Activated CD8-positive, alpha-beta memory T cell treated with anti-CD3 and anti-CD28 coated beads, Interleukin-2, amount 50 U/mL, for 1 hour (primary cell): ENCODE results near the gene IFT57.

Source experiments
- DNase-seq: peaks from one replicate; pipeline ENCODE4 v3.0.0-alpha.2; 2020; ENCODE audit errors: extremely low read depth

Gene IFT57

DNA sequence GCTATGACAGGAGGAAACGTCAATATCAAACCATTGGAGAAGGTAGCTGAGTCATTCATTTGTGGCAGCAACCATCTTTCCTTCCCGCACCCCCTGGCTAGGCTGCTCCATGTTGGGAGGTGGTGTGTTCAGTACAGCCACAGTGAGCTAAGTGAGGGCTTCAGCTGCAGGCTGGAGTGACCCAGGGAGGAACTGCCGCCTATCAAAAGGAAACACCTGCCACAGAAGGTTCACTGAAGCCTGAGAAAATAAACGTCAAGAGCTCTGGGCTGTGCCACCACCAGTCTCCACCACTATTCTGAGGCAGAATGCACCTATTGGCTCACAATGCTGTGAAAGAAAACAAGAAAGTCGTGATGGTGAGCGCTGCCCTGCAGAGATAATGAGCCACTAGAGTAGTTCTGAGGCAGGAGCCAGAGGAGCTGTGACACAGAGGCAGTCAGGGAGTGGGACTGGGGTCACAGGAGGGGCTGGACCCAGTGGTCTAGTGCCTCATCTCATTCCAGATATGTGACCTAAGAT is 96.6 kb downstream of the IFT57 start:
- peak; percentile 32 for DNase-seq

GRCh38 chr3:108125153-108125543 is 97.1 kb downstream of the IFT57 start:
- DNase-seq = no peak

DNA sequence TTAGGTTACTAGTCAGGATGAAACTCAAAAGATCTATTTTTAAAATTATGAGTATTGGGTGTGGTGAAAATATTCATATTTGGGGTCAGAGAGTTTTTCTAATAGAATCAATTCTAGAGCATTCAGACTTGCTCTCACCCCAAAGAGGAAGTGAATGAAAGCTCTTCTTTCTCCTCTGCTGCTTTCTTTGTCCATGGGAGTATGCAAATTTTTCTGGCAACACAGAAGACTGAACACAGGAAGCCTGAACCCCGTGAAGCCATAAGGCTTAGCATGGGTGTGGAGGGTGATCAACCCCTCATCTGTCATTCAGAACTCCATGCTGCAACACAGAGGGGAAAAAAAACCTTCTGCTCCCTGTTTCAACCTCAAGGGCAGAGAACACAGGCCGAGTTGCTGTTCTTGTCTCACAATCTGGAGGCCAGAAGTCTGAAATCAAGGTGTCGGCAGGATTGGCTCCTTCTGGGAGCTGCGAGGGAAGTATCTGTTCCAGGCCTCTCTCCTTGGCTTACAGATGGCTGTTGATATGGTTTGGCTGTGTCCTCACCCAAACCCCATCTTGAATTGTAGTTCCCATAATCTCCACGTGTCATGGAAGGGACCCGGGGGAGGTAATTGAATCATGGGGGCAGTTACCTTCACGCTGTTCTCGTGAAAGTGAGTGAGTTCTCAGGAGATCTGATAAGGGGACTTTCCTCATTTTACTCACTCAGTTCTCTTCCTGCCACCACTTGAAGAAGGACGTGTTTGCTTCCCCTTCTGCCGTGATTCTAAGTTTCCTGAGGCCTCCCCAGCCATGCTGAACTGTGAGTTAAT is 97.7 kb downstream of the IFT57 start:
- peak; percentile 37 for DNase-seq

DNA sequence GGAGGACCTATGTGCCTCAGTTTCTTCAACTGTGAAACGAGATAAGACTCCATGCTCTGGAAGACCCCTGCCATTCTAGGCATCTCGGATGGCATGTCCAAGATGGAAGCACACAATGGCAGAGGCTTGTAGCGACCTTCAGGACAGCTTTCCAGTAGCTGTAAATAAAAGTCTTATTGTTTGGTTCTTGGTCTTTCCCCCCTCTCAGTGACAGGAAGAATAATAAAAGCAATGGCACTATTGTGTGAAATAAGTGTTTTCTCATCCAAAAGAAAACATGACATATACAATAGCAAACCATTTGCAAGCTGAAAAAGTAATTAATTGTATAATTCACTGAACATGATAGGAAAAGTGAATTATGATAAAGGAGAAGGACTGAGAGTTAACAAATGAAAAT is 98.9 kb downstream of the IFT57 start:
- DNase-seq = no peak

GRCh38 chr3:108122276-108122675 is 99.9 kb downstream of the IFT57 start:
- no peak for DNase-seq

DNA sequence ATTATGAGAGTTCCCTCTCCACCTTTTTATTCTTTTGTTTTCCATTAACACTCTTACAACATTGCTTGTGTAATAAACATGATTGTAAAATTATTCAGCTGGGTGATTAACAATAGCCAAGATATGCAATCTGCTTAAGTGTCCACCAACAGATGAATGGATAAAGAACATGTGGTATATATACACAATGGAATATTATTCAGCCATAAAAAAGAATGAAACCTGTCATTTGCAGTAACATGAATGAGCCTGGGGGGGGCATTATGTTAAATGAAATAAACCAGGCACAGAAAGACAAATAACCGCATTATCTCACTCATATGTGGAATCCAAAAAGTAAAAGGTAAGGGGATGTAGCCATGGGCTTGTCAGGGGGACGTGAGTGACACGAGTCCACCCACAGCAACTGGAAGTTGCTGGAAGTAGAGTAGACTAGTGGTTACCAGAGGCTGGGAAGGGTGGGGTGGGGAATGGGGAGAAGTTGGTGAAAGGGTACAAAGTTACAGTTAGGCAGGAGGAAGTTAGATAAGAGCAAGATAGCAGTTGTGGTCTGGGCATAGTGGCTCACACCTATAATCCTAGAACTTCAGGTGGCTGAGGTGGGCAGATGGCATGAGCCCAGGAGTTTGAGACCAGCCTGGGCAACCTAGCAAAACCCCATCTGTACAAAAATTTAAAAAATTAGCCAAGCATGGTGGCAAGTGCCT is 102.7 kb downstream of the IFT57 start:
- DNase-seq = no peak

GRCh38 chr3:108118038-108118768 is 104.0 kb downstream of the IFT57 start:
- DNase-seq = no peak

GRCh38 chr3:108117241-108117775 is 104.9 kb downstream of the IFT57 start:
- no peak for DNase-seq

- DNase-seq = no peak
Measured at GRCh38 chr3:108114423-108115065, 107.7 kb downstream of the IFT57 start.

DNA sequence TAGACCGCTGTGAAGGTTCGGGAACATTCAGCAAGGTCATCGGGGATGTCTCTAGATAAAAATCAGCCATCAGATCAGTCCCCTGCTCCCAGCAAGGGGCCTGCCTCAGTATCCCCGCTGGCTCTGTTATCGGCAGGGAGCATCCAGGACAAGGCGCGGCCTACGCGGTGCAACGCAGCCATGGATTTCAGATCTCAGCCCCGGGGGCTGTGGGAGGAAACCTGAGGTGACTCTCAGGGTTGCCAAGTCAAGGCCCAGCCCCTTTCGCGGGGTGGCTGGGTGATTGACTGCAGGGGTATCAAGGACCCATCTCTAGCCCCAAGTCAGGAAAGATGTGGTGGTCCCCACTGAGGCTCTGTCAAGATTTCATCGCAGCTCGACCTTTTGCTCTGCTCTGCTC is 108.2 kb downstream of the IFT57 start:
- DNase-seq = no peak

GRCh38 chr3:108110934-108111333 is 111.3 kb downstream of the IFT57 start:
- no peak for DNase-seq
